ENCODE results near the gene SP3. TPM values are rescaled to one million over a fixed set of nuclear protein-coding genes. Genes with fewer than 3 reads are reported as not detected.

The SP3 gene
- total RNA-seq, 1 donor from 2014 or later = 94.5 TPM

- H3K27me3 Mint-ChIP-seq = no peaks in the 10 kb centered on the region
- H3K27ac Mint-ChIP-seq = peak overlapping the region; percentile 24
- H3K9me3 Mint-ChIP-seq = no peaks in the 10 kb centered on the region
- no peak overlapping the region for H3K4me3 Mint-ChIP-seq
- DNase-seq (ENCODE audit: extremely low spot score, unreplicated experiment) = no peak
- peaks cover 20% of the 10 kb centered on the region for H3K4me1 Mint-ChIP-seq (ENCODE audit: unreplicated experiment)
- TF ChIP-seq, protein P1, sequence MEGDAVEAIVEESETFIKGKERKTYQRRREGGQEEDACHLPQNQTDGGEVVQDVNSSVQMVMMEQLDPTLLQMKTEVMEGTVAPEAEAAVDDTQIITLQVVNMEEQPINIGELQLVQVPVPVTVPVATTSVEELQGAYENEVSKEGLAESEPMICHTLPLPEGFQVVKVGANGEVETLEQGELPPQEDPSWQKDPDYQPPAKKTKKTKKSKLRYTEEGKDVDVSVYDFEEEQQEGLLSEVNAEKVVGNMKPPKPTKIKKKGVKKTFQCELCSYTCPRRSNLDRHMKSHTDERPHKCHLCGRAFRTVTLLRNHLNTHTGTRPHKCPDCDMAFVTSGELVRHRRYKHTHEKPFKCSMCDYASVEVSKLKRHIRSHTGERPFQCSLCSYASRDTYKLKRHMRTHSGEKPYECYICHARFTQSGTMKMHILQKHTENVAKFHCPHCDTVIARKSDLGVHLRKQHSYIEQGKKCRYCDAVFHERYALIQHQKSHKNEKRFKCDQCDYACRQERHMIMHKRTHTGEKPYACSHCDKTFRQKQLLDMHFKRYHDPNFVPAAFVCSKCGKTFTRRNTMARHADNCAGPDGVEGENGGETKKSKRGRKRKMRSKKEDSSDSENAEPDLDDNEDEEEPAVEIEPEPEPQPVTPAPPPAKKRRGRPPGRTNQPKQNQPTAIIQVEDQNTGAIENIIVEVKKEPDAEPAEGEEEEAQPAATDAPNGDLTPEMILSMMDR (conservative IDR thresholded peaks at IDR 0.05) = no peak
- H3K36me3 Mint-ChIP-seq = no peaks in the 10 kb centered on the region
Measured at GRCh38 chr2:173982918-173983317, 17.7 kb upstream of the SP3 start.

GRCh38 chr2:173982182-173982714 is 17.1 kb upstream of the SP3 start:
- DNase-seq (ENCODE audit: extremely low spot score, unreplicated experiment) = no peak
- H3K4me3 Mint-ChIP-seq = no peak overlapping the region
- TF ChIP-seq, protein P1 (conservative IDR thresholded peaks at IDR 0.05) = no peak
- H3K4me1 Mint-ChIP-seq (ENCODE audit: unreplicated experiment) = peaks cover 20% of the 10 kb centered on the region
- H3K27ac Mint-ChIP-seq = peak overlapping the region; percentile 24
- H3K36me3 Mint-ChIP-seq = no peaks in the 10 kb centered on the region
- no peaks in the 10 kb centered on the region for H3K9me3 Mint-ChIP-seq
- H3K27me3 Mint-ChIP-seq = no peaks in the 10 kb centered on the region

- Mint-ChIP-seq H3K4me3 (no peak overlapping the region), H3K27me3 (no peaks in the 10 kb centered on the region), H3K27ac (no peak overlapping the region), H3K4me1 (ENCODE audit: unreplicated experiment) (peaks cover 20% of the 10 kb centered on the region), H3K36me3 (no peaks in the 10 kb centered on the region), H3K9me3 (no peaks in the 10 kb centered on the region)
- no peak for DNase-seq (ENCODE audit: extremely low spot score, unreplicated experiment)
- TF ChIP-seq, protein P1 (conservative IDR thresholded peaks at IDR 0.05) = no peak
Measured at GRCh38 chr2:173981520-173981919, 16.3 kb upstream of the SP3 start.

DNA sequence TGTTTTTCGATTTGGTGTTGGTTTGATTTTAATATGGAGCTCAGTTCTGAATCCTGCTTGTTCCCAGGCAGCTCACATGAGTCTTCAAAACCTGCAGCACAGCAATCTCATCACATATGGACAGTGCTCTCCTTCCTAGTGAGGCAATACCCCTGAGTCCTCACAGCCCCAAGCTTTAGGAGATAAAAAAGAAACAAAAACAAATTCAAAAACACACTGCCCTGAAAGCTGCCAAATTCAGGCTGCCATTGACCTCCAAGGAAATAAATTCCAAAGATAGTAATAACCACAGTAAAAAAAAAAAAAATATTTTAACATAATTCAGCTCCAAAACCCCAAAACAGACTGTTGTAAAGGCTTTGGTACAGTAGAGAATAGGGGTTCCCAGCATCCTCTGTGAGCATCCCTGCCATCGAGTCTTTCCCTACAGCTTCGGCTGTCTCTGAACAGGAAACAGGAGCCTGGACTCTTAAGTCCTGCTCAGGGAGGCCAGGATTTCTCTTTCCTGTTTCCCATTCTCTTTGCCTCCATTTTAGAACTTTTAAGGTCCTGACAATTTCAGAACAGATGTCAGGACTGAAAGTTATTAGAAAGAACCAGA is 14.7 kb upstream of the SP3 start:
- H3K4me3 Mint-ChIP-seq = no peak overlapping the region
- H3K4me1 Mint-ChIP-seq (ENCODE audit: unreplicated experiment) = peaks cover 14% of the 10 kb centered on the region
- no peaks in the 10 kb centered on the region for H3K36me3 Mint-ChIP-seq
- H3K9me3 Mint-ChIP-seq = no peaks in the 10 kb centered on the region
- DNase-seq (ENCODE audit: extremely low spot score, unreplicated experiment) = no peak
- no peak overlapping the region for H3K27ac Mint-ChIP-seq
- TF ChIP-seq, protein P1 (conservative IDR thresholded peaks at IDR 0.05) = no peak
- no peaks in the 10 kb centered on the region for H3K27me3 Mint-ChIP-seq

GRCh38 chr2:173978447-173978846 is 13.3 kb upstream of the SP3 start:
- no peaks in the 10 kb centered on the region for H3K36me3 Mint-ChIP-seq
- H3K4me3 Mint-ChIP-seq = no peak overlapping the region
- H3K9me3 Mint-ChIP-seq = no peaks in the 10 kb centered on the region
- TF ChIP-seq, protein P1 (conservative IDR thresholded peaks at IDR 0.05) = no peak
- H3K27ac Mint-ChIP-seq = no peak overlapping the region
- no peaks in the 10 kb centered on the region for H3K27me3 Mint-ChIP-seq
- H3K4me1 Mint-ChIP-seq (ENCODE audit: unreplicated experiment) = peaks cover 10% of the 10 kb centered on the region
- DNase-seq (ENCODE audit: extremely low spot score, unreplicated experiment) = no peak
